OCI-LY7 (cell line): ENCODE measurements around the gene NOXO1.

Source experiments
- CTCF ChIP-seq: fragments of 200-600 bp; sonication (generic); conservative IDR thresholded peaks from 2 replicates; pipeline ENCODE4 v1.5.1; 2014; ENCODE audit warnings: mild to moderate bottlenecking, antibody characterized with exemption, low read length, moderate library complexity, mixed read lengths
- EZH2phosphoT487 ChIP-seq: fragments of 200-600 bp; sonication (generic); IDR thresholded peaks from 2 replicates; pipeline ENCODE4 v1.6.1; 2018; ENCODE audit warnings: low read depth, borderline replicate concordance, mild to moderate bottlenecking, mixed run types, antibody characterized with exemption, low read length, moderate library complexity, mixed read lengths

- TF ChIP-seq CTCF (no peak), EZH2phosphoT487 (no peak)
These were observed 754 bp upstream of the NOXO1 start for GRCh38 chr16:1982013-1982433.
